GM08714 (cell line): ENCODE results near the gene RBFOX1.

Experiments
- H3K4me3 ChIP-seq: fragments of 200-500 bp; sonication (Bioruptor generic); 2 replicates; pipeline ENCODE4 v1.5.1; 2014; ENCODE audit warnings: mild to moderate bottlenecking, low read length, inconsistent platforms
- ZNF274 ChIP-seq: IDR thresholded peaks from 2 replicates; pipeline ENCODE4 v1.6.1; 2012; ENCODE audit warnings: mild to moderate bottlenecking, low read depth, low read length

RBFOX1 gene

DNA sequence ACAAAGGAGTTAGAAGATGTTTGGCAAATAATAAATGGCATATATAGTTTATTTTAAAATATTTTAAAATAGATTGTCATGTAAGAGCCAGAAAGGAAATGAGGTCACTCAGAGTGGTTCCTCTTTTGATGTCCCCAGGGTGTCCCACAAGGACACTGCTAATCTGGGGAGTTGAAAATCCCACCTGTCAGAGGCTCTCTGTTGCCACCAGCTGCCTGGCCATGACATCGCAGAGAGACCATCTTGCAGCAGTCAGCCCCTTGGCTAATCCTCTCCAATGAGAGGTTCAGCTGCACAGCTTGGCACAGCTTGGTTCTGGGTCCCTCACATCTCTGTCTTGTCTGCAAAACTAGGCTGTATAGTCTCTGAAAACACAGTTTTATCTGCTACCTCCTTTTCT, 11.0 kb upstream of the RBFOX1 start:
- no peak for TF ChIP-seq ZNF274
- H3K4me3 ChIP-seq = no peak overlapping the region

DNA sequence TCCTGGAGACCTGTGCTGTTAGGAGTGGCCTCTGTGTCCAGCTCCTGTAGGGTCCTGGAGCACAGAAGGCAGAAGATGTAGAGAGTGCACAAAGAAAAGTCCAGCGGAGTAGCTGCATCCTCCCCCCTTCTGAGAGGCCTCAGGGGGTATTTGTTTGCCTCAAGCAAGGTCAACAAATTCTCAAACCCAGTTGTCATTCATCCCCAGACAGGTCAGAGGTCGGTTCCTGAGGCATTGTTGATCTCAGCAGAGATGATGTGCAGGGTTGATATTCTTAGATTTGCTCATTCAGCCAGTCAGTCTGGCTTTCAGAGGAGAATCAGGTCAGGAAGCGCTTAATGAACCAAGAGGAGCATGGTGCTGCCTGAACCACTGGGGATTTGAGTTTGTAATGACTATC, 8.3 kb upstream of the RBFOX1 start:
- H3K4me3 ChIP-seq = no peak overlapping the region
- TF ChIP-seq ZNF274 = no peak

DNA sequence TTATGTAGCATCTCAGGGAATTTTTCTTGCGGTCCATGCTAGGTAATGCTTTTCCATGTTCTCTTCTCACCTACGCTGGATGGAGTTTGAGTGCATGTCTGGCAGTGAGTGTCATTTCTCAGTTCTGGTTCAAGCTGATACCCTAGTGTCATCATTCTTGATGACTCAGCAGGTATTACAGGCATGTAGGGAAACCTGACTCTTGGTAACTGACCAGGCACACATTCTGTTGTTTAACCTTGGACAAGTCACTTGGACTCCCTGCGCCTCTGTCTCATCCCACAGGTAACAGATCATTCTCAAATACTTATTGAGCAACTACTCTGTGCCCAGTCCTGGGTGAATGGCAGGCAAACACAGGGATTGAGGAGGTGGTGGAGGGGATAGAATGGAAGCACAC, 6.8 kb upstream of the RBFOX1 start:
- no peak for TF ChIP-seq ZNF274
- no peak overlapping the region for H3K4me3 ChIP-seq

DNA sequence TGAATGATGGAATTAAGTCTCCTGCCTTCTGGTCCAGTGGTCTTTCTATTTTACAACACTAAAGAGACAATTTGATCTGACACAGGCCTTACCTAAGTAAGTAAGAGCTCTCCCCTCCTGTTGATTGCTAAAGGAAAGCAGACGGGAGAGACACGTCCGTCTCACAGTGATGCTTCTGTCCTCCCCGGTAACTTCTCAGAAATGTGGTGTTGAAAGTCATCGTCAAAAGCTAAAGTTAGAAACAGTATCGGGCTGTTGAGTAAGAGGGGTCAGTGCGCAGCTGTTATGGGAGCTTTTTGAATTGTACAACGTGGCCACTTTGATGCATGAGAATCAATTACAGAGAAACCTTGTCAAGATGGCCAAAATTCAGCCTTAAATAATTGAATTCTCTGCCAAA, 1.9 kb upstream of the RBFOX1 start:
- H3K4me3 ChIP-seq = no peak overlapping the region
- no peak for TF ChIP-seq ZNF274

DNA sequence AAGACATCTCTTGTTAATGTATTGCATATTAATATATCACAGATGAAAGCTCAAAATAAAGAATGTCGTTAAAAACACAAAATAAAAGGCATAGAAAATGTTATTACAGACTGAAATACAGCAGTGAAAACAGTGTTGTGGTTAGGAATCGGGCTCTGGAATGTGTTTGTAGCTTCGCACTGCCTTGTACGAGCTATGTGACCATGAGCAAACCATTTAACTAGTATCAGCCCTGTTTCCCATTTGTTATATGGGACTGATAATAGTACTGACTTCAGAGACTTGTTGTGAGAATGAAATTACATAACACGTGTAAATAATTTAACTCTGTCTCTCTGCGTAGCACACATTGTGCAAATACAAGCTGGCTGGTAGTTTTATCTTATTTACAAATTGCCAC, 648 bp upstream of the RBFOX1 start:
- TF ChIP-seq ZNF274 = no peak
- H3K4me3 ChIP-seq = no peak overlapping the region

DNA sequence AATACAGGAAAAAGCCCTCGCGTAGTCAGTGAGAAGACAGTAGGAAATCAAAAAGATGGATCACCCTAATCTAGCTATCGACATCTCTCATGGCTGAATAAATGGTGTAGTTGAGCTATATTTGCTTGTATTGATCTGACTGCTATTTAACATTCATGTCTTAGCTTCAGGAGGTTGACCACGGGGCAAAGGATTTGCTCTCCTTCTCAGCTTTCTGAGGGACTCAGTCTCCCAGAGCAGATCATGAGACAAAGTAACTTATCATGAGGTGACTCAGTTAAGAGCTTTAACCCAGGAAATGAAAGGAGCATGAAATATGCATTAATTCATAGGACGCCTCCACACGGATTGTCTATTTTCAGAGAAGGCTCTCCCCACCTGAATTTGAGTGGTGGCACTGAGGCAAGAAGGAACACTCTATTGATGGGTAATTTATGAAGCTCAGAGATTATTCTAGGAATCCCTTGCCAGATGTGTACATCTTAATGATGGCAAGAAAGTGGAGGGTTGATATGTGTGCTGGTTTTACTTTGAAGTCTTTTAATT, 608 bp downstream of the RBFOX1 start:
- no peak for TF ChIP-seq ZNF274

DNA sequence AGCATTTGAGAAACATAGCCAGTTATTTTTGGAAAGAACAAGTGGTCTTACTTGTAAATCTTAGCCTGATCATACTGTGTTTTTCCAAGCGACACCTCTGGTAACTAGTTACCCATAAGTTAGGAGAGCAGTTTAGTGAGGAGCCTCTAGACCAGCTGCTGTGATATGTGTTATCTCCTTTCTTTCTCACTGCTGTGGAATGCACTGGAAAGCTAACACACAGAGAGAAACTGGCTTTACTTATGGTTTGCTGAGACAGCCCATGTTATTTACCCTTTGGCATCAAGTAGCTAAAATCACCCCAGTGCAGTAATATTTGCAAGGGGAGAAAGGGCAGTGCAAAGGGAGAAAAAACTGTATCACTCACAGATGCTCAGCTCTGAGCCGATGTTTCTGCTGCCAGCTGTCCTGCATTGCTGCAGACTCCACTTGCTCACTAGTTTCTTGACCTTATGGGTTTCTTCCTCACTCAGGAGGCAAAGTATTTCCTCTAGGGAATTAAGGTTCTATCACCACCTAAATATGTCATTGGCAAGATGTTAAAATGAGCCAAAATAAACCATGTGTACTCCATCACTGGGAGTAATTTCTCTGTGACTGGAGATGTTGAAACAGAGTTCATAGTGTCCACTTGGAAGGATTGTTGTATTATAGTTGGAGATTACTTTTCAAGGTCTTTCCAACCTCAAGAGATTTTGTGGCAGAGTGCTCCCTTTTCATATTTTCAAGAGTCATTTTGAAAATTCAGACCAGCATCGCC, 2.3 kb downstream of the RBFOX1 start:
- no peak for TF ChIP-seq ZNF274

More for the DNA sequence above, 608 bp downstream of the RBFOX1 start:
- H3K4me3 ChIP-seq = no peak overlapping the region

DNA sequence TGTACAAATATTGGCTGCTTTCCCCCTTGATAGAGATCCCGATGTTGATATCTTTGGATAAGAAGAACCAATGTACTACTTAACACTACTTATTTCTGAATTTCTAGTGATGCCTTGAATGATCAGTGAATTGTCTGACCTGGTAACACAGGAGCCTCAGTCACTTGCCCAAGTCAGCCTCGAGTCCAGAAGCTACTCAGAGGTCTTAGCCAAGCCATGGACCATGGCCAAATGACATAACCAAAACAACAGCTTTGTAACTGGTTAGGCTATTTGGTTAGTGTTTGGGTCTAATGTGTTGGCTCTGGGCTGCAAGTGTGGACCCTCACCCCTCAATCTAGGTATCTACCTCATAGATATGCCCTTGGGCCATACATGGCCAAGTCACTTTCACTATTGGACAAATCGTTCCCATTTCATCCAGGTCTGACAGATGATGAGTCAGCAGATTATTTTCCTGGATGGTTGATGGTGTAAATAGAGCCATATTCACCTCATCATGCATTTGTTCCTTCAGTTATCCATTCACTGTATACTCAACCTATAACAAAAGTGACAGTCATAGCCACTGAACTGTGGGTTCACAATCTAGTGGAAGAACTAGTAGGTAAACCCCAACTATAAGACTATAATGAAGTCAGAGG, 3.5 kb downstream of the RBFOX1 start:
- TF ChIP-seq ZNF274 = no peak
- no peak overlapping the region for H3K4me3 ChIP-seq

More for the DNA sequence above, 2.3 kb downstream of the RBFOX1 start:
- no peak overlapping the region for H3K4me3 ChIP-seq

DNA sequence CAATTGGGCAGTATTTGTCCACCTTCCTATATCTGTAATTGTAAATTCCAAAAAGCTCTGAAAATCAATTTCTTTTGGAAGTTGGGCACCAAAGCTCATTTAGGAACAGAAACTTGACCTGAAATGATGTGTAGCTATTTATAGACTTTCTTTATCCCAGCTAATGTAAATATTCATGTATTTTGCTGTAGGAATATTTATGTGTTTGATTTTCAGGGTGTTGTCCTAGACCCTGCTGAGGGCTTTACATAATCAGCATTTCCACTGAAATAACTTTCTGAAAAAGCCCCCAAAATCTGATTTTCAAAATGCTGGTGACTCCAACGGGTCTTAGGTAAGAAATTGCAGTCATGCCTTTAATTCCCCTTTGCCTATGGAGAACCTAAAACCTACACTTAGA, 4.1 kb downstream of the RBFOX1 start:
- no peak for TF ChIP-seq ZNF274
- H3K4me3 ChIP-seq = no peak overlapping the region

DNA sequence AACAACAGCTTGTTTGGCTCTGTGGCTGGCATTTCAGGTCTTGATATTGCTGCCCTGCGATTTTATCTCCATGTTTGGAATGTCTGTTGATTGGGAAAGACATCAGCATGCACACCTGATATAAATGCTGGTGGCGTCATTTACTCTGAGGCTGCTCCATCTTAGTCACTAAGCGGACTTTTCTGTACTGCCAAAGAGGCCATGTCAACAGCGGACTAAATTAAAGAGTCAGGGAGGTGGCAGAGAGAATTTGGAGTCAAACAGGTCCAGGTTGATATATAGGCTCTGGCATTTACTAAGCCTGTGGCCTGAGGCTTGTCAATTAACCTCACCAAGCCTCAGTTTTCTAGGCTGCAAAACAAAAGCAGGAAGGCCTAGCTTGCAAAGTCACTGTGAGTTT, 6.2 kb downstream of the RBFOX1 start:
- no peak overlapping the region for H3K4me3 ChIP-seq
- no peak for TF ChIP-seq ZNF274

DNA sequence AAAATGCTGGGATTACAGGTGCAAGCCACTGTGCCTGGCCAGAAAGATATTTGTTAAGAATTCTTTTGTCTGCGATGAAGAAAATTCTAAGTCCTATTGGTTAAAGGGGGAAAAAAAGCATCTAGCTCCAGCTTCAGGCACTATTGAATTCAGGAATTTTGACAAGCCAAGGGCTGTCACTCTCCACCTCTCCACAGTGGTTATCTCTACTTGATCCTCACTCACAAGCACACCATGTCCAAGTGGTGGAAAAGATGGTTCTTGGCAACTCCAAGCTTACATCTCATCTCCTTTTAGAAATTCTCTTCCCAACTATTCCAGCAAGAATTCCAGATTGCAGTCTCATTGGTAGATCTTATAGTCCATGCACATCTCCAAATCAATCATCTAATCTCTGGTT, 7.1 kb downstream of the RBFOX1 start:
- H3K4me3 ChIP-seq = no peak overlapping the region
- no peak for TF ChIP-seq ZNF274

DNA sequence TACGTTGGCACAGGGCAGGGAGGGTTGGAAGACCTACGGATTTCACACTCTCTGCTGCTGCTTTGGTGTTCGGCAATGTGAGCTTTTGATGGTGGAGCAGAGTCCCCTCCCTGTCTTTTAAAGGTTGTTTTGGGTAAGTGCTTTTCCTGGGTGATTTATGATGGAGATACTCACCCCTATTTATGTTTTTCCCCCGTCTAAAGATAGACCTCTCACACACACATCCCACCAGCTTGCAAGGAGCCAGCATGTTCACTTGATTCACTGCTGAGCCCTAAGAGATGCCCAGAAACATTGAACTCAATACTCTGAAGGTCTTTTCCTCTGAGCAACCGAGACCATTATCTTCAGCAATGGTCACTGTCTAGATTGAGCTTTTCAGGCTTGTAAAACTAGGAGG, 8.3 kb downstream of the RBFOX1 start:
- no peak for TF ChIP-seq ZNF274
- no peak overlapping the region for H3K4me3 ChIP-seq

DNA sequence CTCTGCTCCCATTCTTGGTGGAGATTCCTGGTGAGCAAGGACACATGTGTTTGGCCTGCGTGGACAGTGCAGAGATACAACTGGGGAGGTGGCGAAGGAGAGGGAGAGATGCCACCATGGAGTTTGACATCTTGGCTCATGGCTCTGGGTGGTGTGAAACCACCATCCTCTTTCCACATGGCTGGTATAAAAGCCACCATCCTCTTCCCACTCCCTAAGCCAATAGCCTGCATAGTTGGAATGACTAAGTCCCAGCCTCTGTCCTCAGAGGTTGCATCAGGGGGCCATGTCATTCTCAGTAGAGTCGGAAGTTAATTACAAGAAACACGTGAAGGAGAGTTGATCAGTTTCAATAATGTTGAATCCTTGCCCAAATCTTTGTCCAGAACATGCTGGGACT, 10.0 kb downstream of the RBFOX1 start:
- H3K4me3 ChIP-seq = no peak overlapping the region
- TF ChIP-seq ZNF274 = no peak

DNA sequence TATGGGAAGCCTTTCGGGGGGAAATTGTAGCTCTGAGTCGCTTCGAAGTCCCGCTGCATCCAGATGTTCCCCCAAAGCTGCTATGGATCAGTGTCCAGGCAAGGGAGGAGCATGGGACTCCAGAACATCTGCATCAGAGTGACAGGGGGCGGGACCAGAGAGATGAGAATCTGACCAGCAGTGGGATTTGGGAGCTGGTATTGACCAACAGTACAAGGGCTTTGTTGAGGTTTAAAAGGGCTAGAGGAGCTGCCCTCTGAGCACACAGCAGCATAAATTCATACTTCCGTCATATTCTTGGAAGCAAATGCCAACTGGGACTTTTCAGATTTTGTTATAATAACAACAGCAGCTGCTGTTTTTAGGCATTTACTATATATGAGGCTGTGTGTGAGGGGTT, 10.6 kb downstream of the RBFOX1 start:
- TF ChIP-seq ZNF274 = no peak
- H3K4me3 ChIP-seq = no peak overlapping the region
